ENCODE results near the gene HCK.

DNA sequence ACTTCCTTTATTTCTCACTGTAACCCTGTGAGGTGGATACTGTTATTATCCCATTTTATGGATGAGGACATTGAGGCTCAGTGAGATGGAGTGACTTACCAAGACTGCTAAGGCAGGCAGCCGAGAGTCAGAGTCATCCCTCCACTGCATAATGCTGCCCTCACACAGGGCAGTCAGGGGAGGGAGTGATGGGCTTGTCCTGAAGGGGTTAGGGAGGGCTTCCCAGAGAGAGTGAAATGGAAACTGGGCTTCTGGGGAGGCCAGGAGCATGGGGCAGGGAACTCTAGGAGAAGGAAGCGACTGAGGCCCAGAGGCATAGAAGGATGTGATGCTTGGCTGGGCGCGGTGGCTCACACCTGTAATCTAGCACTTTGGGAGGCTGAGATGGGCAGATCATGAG lies 88.6 kb downstream of the HCK start:
- no peak for TF ChIP-seq EZH2phosphoT487 (conservative IDR thresholded peaks at IDR 0.05; ENCODE audit: low read length)
- TF ChIP-seq, protein P1, sequence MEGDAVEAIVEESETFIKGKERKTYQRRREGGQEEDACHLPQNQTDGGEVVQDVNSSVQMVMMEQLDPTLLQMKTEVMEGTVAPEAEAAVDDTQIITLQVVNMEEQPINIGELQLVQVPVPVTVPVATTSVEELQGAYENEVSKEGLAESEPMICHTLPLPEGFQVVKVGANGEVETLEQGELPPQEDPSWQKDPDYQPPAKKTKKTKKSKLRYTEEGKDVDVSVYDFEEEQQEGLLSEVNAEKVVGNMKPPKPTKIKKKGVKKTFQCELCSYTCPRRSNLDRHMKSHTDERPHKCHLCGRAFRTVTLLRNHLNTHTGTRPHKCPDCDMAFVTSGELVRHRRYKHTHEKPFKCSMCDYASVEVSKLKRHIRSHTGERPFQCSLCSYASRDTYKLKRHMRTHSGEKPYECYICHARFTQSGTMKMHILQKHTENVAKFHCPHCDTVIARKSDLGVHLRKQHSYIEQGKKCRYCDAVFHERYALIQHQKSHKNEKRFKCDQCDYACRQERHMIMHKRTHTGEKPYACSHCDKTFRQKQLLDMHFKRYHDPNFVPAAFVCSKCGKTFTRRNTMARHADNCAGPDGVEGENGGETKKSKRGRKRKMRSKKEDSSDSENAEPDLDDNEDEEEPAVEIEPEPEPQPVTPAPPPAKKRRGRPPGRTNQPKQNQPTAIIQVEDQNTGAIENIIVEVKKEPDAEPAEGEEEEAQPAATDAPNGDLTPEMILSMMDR (IDR thresholded peaks at IDR 0.05; ENCODE audit: insufficient read depth, low read length, poor library complexity, severe bottlenecking) = no peak
